ENCODE data around the gene SLC26A2.

The SLC26A2 gene

DNA sequence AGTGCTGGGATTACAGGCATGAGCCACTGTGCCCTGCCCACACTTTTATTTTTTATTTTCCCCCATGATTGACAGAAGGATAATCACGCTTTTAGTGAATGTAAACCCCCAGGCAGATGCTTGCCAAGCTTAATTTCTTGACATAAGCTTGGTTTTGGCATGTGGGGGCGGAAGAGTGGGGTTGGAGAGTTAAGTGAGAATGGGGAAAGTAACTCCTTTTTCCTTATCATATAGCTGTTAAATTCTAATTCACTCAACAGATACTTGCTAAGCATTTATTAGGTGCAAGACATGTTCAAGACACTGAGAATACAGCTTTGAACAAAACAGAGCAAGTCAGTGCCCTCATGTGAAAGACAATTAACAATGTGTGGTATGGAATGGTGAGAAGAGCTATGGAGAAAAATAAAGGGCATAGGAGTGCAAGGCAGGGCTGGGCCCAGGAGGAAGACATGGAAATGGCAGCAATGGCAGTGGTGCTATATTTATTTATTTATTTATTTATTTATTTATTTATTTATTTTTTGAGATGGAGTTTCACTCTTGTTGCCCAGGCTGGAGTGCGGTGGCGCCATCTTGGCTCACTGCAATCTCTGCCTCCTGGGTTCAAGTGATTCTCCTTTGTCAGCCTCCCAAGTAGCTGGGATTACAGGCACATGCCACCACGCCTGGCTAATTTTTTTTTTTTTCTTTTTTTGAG is 2.2 kb downstream of the SLC26A2 start:
- DNase-seq: no peak

DNA sequence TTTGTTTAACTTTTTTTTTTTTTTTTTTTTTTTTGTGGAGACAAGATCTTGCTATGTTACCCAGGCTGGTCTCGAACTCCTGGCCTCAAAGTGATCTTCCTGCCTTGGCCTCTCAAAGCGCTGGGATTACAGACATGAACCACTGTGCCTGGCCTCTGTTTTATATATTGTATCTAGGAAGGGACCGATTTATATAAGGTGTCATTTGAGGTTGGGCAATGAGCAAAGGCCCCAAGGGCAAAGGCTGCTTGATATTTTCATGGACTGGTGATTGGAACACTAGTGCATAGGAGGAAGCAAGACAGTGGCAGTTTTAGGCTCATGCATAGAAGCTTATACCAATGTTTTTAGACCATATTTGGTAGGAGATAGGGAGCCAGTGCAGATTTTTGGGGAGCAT is 3.2 kb downstream of the SLC26A2 start:
- no peak for DNase-seq

DNA sequence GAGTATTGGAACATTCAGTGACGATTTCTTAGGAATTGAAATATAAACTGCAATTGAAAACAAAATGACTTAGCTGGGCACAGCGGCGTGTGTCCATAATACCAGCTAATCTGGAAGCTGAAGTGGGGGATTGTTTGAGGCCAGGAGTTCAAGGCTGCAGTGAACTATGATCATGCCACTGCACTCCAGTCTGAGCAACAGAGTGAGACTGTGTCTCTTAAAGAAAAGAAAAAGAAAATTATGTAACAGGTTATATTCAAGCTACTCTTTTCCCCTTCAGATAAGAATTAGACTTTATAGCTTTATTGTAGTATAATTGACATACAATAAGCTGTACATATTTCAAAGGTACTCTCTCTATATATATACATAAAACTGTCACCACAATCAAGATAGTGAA is 6.4 kb downstream of the SLC26A2 start:
- DNase-seq: no peak

DNA sequence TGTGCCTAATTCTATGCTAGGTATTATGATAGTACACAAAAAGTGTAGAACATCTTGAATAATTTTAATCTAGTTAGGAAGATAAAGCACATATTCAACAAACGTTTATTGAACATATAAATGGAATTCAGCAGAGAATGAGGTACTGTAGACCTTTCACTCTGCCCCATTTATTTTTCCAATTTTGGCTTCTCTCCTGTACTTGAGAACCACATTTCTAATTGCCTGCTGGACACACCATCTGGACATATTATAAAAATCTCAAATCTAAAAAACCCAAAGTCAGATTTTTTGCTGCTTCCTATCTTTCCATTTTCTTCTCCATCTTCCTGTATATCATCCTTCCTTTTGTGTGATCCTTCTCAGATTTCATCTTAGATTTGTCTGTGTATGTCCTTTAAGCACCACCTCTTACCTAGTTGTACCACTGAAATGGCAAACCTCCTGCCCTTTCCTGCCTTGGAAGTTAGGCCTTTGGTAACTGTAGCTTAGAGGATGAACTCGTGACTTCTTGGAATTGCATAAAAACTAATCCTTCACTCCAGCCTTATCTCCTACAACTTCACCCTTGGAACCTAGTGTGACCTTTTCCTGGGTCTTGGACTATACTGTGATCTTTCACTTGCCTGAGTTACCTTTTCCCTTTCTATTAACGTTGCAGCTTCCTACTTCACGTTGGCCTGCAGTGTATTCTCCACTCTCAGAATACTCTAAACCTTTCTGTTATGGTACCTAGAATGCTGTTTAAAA is 8.8 kb downstream of the SLC26A2 start:
- no peak for DNase-seq

DNA sequence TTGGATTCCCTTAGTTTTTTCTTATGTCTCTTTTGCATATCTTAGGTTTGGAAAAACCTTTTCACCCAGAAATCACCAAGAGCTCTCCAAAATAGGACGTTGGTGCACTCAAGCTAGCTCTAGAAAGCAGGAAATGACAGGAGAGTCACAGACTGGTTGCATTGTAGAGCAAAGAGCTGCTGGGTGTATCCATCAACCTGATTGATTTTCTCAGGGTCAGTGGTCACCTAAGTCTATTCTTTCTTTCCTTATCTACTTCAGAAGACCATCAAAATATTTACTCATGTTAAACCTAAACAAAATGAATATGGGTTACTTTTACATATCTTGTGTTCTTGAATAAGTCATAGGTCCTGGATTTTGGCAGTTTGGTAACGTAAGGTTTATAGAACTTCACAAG is 14.9 kb downstream of the SLC26A2 start:
- DNase-seq: no peak

DNA sequence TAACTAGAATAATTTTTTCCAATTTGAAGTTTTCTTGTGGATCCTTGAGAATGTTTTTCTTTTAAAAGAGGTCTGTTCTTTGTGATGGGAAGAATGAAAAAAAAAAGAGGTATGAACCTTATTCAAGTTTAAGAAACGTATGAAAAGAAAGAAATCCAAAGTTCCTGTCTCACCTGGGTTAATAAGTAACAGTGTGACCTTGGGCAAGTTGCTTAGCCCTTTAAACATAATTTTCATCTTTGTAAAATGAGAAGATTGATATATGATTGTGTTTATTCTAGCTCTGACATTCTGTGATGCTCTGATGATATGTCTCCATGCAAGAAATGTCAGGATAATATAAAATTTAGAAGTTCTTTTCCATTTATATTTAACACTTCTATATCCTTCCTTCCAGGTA is 19.3 kb downstream of the SLC26A2 start:
- DNase-seq: no peak

DNA sequence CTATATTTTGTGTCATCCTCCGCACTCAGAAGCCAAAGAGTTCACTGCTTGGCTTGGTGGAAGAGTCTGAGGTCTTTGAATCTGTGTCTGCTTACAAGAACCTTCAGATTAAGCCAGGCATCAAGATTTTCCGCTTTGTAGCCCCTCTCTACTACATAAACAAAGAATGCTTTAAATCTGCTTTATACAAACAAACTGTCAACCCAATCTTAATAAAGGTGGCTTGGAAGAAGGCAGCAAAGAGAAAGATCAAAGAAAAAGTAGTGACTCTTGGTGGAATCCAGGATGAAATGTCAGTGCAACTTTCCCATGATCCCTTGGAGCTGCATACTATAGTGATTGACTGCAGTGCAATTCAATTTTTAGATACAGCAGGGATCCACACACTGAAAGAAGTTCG is 20.6 kb downstream of the SLC26A2 start:
- no peak for DNase-seq

DNA sequence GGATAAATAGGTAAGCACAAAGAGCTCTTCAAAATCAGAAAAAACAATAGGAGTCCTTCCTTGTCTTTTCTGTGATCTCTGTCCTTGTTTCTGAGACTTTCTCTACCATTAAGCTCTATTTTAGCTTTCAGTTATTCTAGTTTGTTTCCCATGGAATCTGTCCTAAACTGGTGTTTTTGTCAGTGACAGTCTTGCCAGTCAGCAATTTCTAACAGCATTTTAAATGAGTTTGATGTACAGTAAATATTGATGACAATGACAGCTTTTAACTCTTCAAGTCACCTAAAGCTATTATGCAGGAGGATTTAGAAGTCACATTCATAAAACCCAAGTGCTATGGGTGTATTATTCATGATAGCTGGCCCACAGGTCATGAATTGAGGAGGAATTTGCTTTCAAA is 21.9 kb downstream of the SLC26A2 start:
- DNase-seq: no peak

DNA sequence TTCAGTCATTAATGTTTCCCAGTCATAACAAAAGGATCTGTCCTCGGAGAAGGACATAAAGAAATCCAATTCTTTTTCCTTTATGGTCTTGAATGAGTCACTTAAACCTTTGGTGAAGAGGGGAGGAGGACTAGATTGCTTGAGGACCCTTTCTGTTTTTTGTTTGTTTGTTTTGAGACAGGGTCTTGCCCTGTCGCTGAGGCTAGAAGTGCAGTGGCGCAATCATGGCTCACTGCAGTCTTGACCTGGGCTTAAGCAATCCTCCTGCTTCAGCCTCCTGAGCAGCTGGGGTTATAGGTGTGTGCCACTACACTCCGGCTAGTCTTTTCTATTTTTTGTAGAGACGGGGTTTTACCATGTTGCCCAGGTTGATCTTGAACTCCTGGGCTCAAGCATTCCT is 27.6 kb downstream of the SLC26A2 start:
- no peak for DNase-seq

DNA sequence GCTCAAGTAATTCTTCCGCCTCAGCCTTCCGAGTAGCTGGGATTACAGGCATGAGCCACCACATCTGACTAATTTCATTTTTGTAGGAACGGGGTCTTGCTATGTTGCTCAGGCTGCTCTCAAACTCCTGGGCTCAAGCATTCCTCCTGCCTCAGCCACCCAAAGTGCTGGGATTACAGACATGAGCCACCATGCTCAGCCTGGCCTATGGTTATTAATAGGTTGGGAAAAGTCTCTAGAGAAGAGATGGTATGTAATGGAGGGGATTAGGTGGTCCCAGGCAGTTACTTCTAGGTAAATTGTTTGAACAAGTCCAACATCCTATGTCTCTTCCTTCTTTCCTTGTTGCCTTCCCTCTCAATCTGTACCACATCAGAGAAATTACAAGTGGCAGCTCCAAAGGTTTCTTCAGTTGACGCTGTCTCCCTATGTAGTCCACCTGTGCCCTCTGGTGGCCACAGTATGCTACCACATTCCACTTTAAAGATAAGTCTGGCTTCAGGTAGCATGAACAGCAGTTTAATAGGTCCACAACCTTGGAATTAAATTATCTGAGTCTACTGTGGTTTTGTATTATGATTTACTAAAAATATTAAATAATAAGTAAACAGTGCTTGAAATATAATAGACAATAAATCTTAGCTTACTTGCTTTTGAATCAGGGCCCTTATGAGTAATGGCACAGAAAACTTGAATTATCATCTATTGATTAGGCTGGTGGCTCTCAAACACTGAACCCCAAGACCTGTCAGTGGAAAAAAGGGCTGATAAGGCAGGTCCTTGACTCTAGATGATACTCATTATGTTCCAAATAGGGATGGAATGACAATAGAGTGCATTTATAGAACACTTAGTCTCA is 30.2 kb downstream of the SLC26A2 start:
- peak; percentile 28 to 81 for DNase-seq

DNA sequence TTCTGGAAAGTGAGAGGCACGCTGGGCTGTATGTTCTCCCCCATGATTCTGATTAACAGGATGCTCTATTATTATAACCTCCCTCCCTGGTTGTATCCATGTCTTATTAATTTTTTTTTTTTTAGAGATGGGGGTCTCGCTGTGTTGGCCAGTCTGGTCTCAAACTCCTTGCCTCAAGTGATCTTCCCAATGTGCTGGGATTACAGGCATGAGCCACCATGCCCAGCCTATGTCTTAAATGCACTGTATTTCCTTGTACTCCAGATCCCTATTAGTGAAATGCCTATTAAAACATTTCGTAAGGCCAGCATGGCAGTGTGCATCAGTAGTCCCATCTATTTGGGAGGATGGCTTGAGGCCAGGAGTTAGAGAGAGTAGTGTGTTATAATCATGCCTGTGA is 32.9 kb downstream of the SLC26A2 start:
- no peak for DNase-seq

DNA sequence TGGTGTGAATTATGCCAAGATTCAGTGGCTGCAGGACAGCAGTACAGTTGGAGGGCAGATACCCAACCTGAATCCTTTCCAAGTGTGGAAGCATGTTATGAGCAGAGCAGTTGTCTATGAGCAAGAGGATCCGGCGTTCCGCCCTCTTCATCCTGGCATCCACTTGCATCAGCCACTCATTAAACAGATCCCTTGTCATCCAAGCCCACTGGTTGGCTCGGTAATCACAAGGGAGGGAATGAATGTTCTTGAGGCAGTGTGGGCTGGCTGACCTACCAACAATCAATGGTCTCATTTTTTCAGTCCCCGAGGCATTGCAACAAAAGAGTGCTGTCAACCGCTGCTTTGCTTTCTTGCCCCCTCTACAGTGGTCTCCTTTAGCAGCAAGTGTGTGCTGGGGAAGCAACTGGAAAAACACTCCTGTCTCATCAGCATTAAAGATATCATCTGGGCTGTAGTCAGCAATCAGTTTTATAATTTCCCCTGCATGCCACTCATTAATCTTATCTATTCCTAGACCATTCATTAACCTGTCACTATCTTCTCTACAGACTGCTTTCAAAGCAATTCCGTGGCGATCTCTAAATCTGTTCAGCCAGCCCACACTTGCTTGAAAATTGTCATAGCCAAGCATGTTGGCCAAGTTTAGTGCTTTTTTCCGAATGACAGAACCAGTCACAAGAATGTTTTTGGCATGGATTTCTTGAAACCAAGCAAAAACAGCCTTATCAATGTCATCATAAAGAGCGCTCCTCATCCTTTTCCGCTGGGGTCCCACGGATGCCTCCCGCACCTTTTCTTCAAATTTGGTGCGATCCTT is 35.0 kb downstream of the SLC26A2 start:
- no peak for DNase-seq

DNA sequence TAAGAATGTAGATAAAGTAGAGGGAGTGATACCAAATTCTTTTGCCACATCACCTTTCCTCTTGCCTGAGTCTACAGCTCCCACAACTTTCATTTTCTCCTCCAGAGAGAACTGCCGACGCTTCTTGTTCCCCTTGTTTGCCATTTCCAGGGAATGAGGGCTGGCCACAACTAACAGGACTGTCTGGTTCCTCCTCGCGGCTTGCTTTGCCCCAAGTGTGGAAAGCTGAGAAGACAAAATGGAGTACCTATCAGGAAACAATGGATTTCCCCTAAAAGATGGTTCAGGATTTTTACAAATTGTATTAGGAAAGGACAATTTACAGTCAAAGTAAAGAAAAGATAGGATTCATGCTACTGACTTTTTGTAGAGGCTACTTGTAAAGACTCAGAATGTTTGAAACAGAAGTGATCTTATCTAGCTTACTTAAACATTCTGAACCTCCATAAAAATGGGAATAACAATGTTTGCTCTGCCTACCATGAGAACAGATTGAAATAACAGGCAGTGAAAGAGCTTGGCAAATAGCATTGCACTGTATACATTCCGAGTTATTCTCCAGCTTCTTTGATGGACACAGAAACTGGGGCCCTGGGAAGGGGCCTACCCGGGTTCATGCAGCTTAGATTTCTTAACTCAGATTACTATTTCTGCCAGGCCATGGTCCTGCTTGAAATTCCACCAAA is 35.8 kb downstream of the SLC26A2 start:
- DNase-seq: no peak

DNA sequence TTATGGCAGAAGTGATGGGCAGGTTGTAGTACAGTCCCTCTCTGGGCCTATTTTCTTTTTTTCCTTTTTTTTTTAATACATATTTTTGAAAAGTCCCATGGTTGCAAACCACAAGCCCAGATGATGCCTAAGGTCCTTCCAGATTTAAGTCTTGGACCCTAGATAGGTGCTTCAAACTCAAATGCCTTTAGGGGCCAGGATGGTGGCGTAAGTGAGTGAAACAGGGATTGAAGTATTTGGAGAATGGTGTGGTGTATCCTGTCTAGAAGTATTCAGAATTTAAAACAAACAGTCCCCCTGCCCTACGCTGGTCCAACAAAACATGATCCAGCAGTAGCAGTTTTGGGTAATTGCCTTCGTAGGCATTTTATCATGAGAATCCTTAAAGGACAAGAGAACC is 37.7 kb downstream of the SLC26A2 start:
- DNase-seq: no peak

DNA sequence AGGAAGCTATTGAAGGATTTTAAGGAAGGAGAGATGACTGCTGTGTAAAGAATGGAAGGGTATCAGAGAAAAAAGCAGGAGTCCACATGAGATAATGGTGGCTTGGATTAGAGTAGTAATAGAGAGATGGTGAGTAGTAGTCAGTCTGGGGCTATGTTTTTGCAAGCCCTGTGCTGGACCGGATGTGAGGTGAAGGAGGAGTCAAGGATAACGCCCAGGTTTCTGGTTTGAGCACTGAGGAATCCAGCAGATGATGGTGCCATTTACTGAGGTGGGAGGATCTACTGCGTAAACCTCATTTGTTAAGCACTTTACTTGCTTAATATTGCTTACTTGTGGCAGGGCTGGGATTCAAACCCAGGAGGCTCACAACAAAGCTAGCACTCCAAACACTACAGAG is 38.8 kb downstream of the SLC26A2 start:
- no peak for DNase-seq

DNA sequence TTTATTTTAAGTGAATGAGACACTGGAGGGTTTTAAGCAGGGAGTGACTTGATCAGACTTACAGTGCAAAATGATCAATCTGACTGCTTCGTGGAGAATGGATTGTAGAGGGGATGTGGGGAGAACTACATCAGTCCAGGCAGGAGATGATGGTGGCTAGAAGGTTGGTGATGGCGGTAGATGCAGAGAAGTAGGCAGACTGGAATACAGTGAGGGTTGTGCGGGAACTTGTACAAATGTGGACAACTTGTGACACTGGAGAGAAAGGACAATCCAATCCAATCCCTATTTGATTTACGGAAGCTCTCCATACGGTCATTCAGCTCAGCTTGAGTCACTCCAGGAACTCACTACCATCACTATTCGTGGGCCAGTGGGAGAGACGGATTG is 39.3 kb downstream of the SLC26A2 start:
- DNase-seq: no peak

DNA sequence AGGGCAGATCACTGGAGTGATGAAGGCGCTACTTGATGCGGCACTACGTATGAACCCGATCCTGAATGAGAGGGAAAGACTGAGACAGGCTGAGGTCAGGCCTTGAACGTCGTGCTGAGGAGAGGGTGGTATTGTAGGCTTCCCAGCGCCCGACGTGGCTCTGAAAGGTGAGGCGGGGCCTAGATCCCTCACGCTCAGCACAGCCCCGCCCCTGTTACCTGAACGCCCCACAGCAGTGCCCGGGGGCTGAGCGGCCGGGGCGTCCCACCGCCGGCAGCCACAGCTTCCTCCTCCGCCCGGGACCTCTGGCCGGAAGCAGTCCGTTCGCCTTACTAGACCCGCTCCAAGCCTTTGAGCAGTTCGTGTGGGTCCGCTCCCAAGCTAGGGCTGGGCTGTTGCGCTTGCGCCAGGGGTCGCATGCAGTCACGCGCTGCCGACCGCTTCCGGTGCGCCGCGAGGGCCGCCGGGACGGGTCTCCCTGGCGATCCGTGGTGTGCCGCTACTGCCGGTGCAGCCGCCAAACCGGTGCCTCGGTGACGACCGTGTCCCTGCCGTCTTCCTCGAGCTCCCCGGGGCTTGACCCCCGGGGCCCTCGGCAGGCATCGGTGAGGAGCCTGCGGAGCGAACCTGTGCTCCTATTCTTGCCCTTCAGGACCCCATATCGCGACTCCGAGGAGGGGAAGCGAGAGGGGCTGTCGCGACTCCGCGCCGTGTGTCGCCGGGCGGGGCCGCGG is 39.9 kb downstream of the SLC26A2 start, which contains the start of the genes HMGXB3 and TIGD6:
HMGXB3 (plus strand) TSS at position 484 of the 734 bp plus-strand sequence. CDS start 4,114 bp downstream, outside the sequence.
TIGD6 (minus strand) TSS at position 399 of the 734 bp plus-strand sequence. CDS start 4,306 bp downstream, outside the sequence.
- peak; percentile 94 to 97 for DNase-seq

DNA sequence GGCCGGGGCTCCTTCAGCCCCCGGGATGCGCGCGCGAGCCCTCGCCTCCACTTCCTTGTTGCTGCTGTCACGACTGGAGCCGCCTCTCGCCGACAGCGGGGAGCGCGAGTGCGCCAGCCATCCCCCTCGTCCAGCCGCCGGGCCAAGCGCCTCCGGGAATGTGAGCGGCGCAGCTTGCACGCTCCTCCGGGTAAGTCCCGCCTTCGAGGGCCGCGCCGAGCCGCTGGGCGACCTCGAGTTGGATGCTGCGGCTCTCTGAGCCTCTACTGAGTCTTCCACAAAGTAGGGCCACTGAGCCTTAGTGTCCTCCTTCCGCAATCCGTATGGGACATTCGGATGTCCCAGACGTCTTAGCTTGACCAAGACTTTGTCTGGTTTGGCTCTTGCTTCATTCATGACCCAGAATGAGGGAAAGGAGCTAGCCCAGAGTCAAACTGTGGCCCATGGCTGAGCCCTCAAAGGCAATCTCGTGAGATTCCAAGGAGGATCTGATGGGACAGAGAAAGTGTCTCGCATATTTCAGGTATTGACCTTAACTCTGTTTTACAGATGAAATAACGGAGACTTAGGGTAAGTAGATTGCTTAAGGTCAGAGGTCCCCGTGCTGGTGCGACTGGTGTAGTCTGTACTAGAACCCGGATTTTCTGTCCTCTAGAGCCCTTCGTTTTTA is 40.6 kb downstream of the SLC26A2 start:
- DNase-seq: no peak

DNA sequence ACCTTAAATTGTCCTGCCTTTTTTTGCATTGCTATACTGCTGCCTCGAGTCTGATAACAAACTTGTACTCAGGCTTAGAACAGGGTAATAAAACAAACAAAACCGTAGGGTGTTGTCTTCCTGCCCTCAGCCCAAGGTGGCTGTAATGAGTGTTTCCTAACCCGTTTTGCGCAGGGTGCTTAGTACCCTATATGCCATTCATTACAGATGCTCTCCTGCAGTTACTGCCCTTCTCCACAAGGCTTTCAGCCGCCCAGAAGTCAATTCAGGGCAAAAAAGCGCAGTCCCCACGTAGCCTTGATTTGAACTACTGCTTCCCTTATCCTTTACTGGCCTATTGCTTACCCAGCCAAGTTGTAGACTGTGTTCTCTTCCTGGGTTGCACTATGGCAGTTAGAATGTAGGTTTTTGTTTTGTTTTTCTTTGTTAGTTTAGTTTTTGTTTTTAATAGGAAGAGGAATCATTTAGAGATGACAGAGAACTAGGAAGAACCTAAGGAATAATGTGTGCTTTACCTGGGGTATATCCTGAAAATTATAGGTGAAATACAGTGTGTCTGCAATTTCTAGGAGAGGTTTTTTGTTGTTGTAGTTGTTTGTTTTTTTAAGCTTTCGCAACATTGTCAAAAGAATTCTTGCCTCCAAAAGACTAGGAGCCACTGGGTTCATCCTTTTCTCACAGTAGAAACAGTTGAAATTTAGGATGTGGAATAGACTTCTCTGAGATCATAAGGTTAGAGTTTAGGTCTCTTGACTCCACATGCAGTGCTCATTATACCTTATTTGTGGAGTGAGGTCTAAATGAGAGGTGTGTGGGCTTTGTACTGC is 41.3 kb downstream of the SLC26A2 start:
- peak; percentile 45 to 86 for DNase-seq

DNA sequence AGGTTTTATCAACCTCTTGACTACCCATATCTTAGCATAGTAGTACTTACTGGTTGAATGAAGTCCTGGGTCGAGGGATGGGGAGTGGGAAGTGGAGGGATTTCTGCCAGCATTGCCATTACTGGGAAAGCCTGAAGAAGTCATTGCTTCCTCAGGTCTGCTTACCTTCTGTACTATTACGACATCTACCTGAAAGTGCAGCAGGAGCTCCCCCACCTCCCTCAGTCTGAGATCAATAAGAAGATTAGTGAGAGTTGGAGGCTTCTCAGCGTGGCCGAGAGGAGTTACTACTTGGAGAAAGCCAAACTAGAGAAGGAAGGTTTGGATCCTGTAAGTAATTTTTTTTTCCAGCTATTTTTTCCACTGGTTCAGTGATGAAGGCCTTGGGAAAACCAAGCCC is 45.8 kb downstream of the SLC26A2 start:
- DNase-seq: no peak
